ENCODE results near the gene ASL. TPM values are rescaled to one million over a fixed set of nuclear protein-coding genes. Genes with fewer than 3 reads are reported as not detected.

Gene ASL
- polyA plus RNA-seq, 2 of the 4 experiments (the other 2 are of a cell fraction): 20.2 to 23.4 TPM

GRCh38 chr7:66138994-66139752 is 63.6 kb downstream of the ASL start:
- peaks cover 15% of the 10 kb centered on the region; the same call in 2 of the 3 replicates for H3K4me1 ChIP-seq
- FAIRE-seq (no peak), DNase-seq (ENCODE audit: low read depth in 1 of 2, low spot score in 1 of 2) (no peak), ATAC-seq (no peak)
- H3K4me2 ChIP-seq: no peak overlapping the region
- TF ChIP-seq RCOR1 (IDR thresholded peaks at IDR 0.05; ENCODE audit: low read depth, low read length) (no peak), HMGXB4 (CRISPR knock-in tag; IDR thresholded peaks at IDR 0.05; ENCODE audit: borderline replicate concordance) (no peak), NPAS2 (CRISPR knock-in tag; IDR thresholded peaks at IDR 0.05; ENCODE audit: borderline replicate concordance) (no peak), HOXB13 (CRISPR knock-in tag; IDR thresholded peaks at IDR 0.05; ENCODE audit: low read depth) (no peak)
- ChIA-PET POLR2A (no interaction called here), CTCF (interaction anchor here (0.6 to 0.9 kb wide), 2 partner anchors 202 to 733 kb away, joined by 3 read pairs; no protein-coding TSS in a partner anchor)
- H3K9me3 ChIP-seq: no peaks in the 10 kb centered on the region
- 72% methylated on average over 8 of the region's 8 CpGs for WGBS (ENCODE audit: missing lambda C conversion rate)
- no peak overlapping the region for H3K4me3 ChIP-seq
- peak overlapping the region in 1 of 2 experiments; percentile 45; a peak in 2 of 6 replicates for H3K27ac ChIP-seq

- CTCF ChIA-PET: interaction anchor here (0.5 to 1.5 kb wide), 10 partner anchors 10 to 598 kb away, joined by 3 to 4 read pairs (median 3); no protein-coding TSS in a partner anchor
- no peaks in the 10 kb centered on the region for H3K9me3 ChIP-seq
- H3K4me3 ChIP-seq: no peak overlapping the region
- TF ChIP-seq RAD21 (conservative IDR thresholded peaks at IDR 0.05 in 1 of 2, IDR thresholded peaks at IDR 0.05 in 1 of 2) (peak; percentile 40 to 62; a peak in 4 of 5 replicates), SMC3 (IDR thresholded peaks at IDR 0.05) (peak; percentile 26; the same call in 1 of the 3 replicates), JUN (IDR thresholded peaks at IDR 0.05) (no peak), KDM5A (IDR thresholded peaks at IDR 0.05) (no peak), KDM1A (IDR thresholded peaks at IDR 0.05; ENCODE audit: low read depth) (no peak), MAX (IDR thresholded peaks at IDR 0.05) (no peak), CTCF (IDR thresholded peaks at IDR 0.05) (peak; percentile 28; the same call in 2 of the 3 replicates), REST (IDR thresholded peaks at IDR 0.05) (no peak)
- H3K4me2 ChIP-seq: no peak overlapping the region
- WGBS (ENCODE audit: missing lambda C conversion rate): 67% methylated on average over 4 of the region's 4 CpGs
- ATAC-seq: peak; percentile 72 to 82; a peak in 3 of 6 replicates
- H3K27ac ChIP-seq: no peak overlapping the region
- FAIRE-seq: no peak
- POLR2A ChIA-PET: no interaction called here
- peaks cover 15% of the 10 kb centered on the region; the same call in 2 of the 3 replicates for H3K4me1 ChIP-seq
- peak in 1 of 2 experiments; percentile 51 for DNase-seq (ENCODE audit: low read depth in 1 of 2, low spot score in 1 of 2)
These were observed 65.3 kb downstream of the ASL start for GRCh38 chr7:66140924-66141323.

- WGBS (ENCODE audit: missing lambda C conversion rate): 96% methylated on average over 3 of the region's 3 CpGs
- DNase-seq (ENCODE audit: low read depth in 1 of 2, low spot score in 1 of 2) (no peak), ATAC-seq (no peak), FAIRE-seq (no peak)
- ChIA-PET CTCF (interaction anchor here (0.5 to 1.4 kb wide), 2 partner anchors 20 to 35 kb away, joined by 3 to 4 read pairs; no protein-coding TSS in a partner anchor), POLR2A (no interaction called here)
- no peaks in the 10 kb centered on the region for H3K9me3 ChIP-seq
- H3K4me1 ChIP-seq: peaks cover 15% of the 10 kb centered on the region; the same call in 2 of the 3 replicates
- H3K27ac ChIP-seq: no peak overlapping the region
- H3K4me2 ChIP-seq: no peak overlapping the region
- no peak for TF ChIP-seq CHD4 (IDR thresholded peaks at IDR 0.05; ENCODE audit: borderline replicate concordance)
- TF ChIP-seq HEYL (CRISPR knock-in tag; IDR thresholded peaks at IDR 0.05): no peak
- TF ChIP-seq ESRRA (IDR thresholded peaks at IDR 0.05; ENCODE audit: borderline replicate concordance, low read length): no peak
- no peak for TF ChIP-seq ZSCAN20 (CRISPR knock-in tag; IDR thresholded peaks at IDR 0.05)
- no peak overlapping the region for H3K4me3 ChIP-seq
These were observed 66.7 kb downstream of the ASL start for GRCh38 chr7:66142334-66142733.
